Panc1 (cell line): ENCODE measurements around the gene MAIP1. TPM values are rescaled to one million over a fixed set of nuclear protein-coding genes. Genes with fewer than 3 reads are reported as not detected.

Source experiments
- ATAC-seq: fragments of 200-7000 bp; cut with Tn5 transposase; 2 replicates; pipeline ENCODE4 v1.9.1; 2020; ENCODE audit warnings: mild to moderate bottlenecking, moderate library complexity
- BruUV-seq: library from RNA; stranded (reverse); fragments of 400-500 nt; replicated peaks from 2 replicates; lab custom pipeline; 2021; lab: Mats Ljungman, UMichigan
- CTCF ChIA-PET: fragments of 300-600 bp; sonication (Branson Sonifier 250); formaldehyde crosslinking; loops from one replicate; lab custom pipeline; 2022; ENCODE audit warnings: antibody characterized with exemption; lab: Charles Lee
- POLR2A ChIA-PET: fragments of 300-600 bp; sonication (Branson Sonifier 250); formaldehyde crosslinking; loops from one replicate; lab custom pipeline; 2022; ENCODE audit warnings: antibody characterized with exemption; lab: Charles Lee
- DNase-seq: peaks from one replicate; pipeline ENCODE4 v3.0.0-alpha.2; 2010; ENCODE audit warnings: low read depth, low spot score
- H3K27ac ChIP-seq: 2 replicates; pipeline ENCODE4 v1.5.1; 2011; ENCODE audit warnings: mild to moderate bottlenecking, low read length, inconsistent platforms
- H3K27me3 ChIP-seq: fragments of 200-500 bp; sonication (Bioruptor generic); 2 replicates; pipeline ENCODE4 v1.6.0; 2014; ENCODE audit warnings: low read length, inconsistent platforms; ENCODE audit not compliant: control insufficient read depth, insufficient read depth
- H3K36me3 ChIP-seq: fragments of 200-500 bp; sonication (Bioruptor generic); 2 replicates; pipeline ENCODE4 v1.5.1; 2014; ENCODE audit warnings: inconsistent platforms, mild to moderate bottlenecking, low read length, moderate library complexity; ENCODE audit not compliant: control insufficient read depth, insufficient read depth
- H3K4me1 ChIP-seq: 2 replicates; pipeline ENCODE4 v1.5.1; 2011; ENCODE audit warnings: inconsistent platforms, mild to moderate bottlenecking, low read length, moderate library complexity; ENCODE audit not compliant: control insufficient read depth, insufficient read depth
- H3K4me3 ChIP-seq, 2 experiments: 2 replicates each; pipeline ENCODE4 v1.5.1; 2011 to 2012; ENCODE audit warnings: low read depth in 2 of 2, low read length in 2 of 2, mild to moderate bottlenecking in 2 of 2, inconsistent platforms in 1 of 2, moderate library complexity in 1 of 2
- H3K9me3 ChIP-seq: fragments of 200-500 bp; sonication (Bioruptor generic); 2 replicates; pipeline ENCODE4 v1.5.1; 2014; ENCODE audit warnings: low read depth, mild to moderate bottlenecking, inconsistent platforms, low read length, moderate library complexity; ENCODE audit not compliant: control insufficient read depth, insufficient read depth
- POLR2AphosphoS5 ChIP-seq: IDR thresholded peaks from 2 replicates; pipeline ENCODE4 v1.6.1; 2012; ENCODE audit warnings: mild to moderate bottlenecking, low read depth, low read length, moderate library complexity
- SIN3A ChIP-seq: IDR thresholded peaks from 2 replicates; pipeline ENCODE4 v1.6.1; 2012; ENCODE audit warnings: low read depth, mild to moderate bottlenecking, low read length, moderate library complexity, borderline replicate concordance; ENCODE audit not compliant: insufficient read depth
- TCF7L2 ChIP-seq: IDR thresholded peaks from 2 replicates; pipeline ENCODE4 v1.6.1; 2011; ENCODE audit warnings: mild to moderate bottlenecking, low read depth, low read length, inconsistent platforms
- in situ Hi-C: cut with HindIII; loops from 2 replicates; pipeline ENCODE4 v1.10.0; 2016; ENCODE audit warnings: low sequenced_read_pairs, low pct_unique_long_range_greater_than_20kb
- intact Hi-C: fragments of 100-400 bp; cut with micrococcal nuclease; formaldehyde crosslinking; loops from one replicate; pipeline ENCODE4 v1.10.0; 2022; ENCODE audit not compliant: unreplicated experiment
- total RNA-seq: library from RNA; stranded (reverse); gene quantifications from one replicate; pipeline ENCODE4 v1.2.1, GENCODE V29; 2021; ENCODE audit not compliant: unreplicated experiment
- TF ChIP-seq, protein P1 (sequence below): fragments of 450-650 bp; IDR thresholded peaks from 2 replicates; pipeline ENCODE4 v1.5.1; 2017; ENCODE audit warnings: mild to moderate bottlenecking
- TF ChIP-seq, protein P2 (sequence below), 2 experiments: IDR thresholded peaks; 2 replicates each; pipeline ENCODE4 v1.6.1; 2011 to 2012; ENCODE audit warnings: low read depth in 2 of 2, control low read depth in 1 of 2, low read length in 1 of 2, mild to moderate bottlenecking in 1 of 2, moderate library complexity in 1 of 2; ENCODE audit not compliant: insufficient read depth in 1 of 2

MAIP1 gene
- total RNA-seq, 1 experiment from 2014 or later = 20.9 TPM

DNA sequence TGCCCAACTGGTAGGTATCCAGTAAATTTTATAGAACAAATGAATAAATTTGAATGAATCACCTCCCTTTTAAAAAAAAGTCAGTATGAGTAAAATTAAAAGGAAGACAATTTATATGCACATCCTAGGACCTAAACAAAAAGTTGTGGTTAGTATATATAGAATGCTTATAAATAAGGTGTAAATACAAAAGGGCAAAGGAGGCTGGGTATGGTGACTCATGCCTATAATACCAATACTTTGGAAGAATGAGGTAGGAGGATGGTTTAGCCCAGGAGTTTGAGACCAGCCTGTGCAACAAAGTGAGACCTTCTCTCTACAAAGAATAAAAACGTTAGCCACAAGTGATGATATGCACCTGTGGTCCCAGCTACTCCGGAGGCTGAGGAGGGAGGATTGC lies 31.5 kb upstream of the MAIP1 start:
- ATAC-seq (no peak), DNase-seq (no peak)
- in situ Hi-C loops (no loop called here), intact Hi-C loops (no loop called here)
- H3K27ac ChIP-seq = no peak overlapping the region
- no peaks in the 10 kb centered on the region for H3K27me3 ChIP-seq
- H3K4me3 ChIP-seq = no peak overlapping the region
- ChIA-PET CTCF (no interaction called here), POLR2A (no interaction called here)
- peaks cover 16% of the 10 kb centered on the region; the same call in 1 of the 2 replicates for H3K4me1 ChIP-seq
- TF ChIP-seq POLR2AphosphoS5 (no peak), TCF7L2 (no peak), SIN3A (no peak)
- TF ChIP-seq, protein P1, sequence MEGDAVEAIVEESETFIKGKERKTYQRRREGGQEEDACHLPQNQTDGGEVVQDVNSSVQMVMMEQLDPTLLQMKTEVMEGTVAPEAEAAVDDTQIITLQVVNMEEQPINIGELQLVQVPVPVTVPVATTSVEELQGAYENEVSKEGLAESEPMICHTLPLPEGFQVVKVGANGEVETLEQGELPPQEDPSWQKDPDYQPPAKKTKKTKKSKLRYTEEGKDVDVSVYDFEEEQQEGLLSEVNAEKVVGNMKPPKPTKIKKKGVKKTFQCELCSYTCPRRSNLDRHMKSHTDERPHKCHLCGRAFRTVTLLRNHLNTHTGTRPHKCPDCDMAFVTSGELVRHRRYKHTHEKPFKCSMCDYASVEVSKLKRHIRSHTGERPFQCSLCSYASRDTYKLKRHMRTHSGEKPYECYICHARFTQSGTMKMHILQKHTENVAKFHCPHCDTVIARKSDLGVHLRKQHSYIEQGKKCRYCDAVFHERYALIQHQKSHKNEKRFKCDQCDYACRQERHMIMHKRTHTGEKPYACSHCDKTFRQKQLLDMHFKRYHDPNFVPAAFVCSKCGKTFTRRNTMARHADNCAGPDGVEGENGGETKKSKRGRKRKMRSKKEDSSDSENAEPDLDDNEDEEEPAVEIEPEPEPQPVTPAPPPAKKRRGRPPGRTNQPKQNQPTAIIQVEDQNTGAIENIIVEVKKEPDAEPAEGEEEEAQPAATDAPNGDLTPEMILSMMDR = no peak
- TF ChIP-seq, protein P2, sequence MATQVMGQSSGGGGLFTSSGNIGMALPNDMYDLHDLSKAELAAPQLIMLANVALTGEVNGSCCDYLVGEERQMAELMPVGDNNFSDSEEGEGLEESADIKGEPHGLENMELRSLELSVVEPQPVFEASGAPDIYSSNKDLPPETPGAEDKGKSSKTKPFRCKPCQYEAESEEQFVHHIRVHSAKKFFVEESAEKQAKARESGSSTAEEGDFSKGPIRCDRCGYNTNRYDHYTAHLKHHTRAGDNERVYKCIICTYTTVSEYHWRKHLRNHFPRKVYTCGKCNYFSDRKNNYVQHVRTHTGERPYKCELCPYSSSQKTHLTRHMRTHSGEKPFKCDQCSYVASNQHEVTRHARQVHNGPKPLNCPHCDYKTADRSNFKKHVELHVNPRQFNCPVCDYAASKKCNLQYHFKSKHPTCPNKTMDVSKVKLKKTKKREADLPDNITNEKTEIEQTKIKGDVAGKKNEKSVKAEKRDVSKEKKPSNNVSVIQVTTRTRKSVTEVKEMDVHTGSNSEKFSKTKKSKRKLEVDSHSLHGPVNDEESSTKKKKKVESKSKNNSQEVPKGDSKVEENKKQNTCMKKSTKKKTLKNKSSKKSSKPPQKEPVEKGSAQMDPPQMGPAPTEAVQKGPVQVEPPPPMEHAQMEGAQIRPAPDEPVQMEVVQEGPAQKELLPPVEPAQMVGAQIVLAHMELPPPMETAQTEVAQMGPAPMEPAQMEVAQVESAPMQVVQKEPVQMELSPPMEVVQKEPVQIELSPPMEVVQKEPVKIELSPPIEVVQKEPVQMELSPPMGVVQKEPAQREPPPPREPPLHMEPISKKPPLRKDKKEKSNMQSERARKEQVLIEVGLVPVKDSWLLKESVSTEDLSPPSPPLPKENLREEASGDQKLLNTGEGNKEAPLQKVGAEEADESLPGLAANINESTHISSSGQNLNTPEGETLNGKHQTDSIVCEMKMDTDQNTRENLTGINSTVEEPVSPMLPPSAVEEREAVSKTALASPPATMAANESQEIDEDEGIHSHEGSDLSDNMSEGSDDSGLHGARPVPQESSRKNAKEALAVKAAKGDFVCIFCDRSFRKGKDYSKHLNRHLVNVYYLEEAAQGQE (IDR thresholded peaks at IDR 0.05; ENCODE audit: insufficient read depth in 1 of 2, low read depth in 2 of 2, low read length in 1 of 2) = no peak
- peaks cover 19% of the 10 kb centered on the region; the same call in 1 of the 2 replicates for H3K36me3 ChIP-seq
- no TSS peak for BruUV-seq
- H3K9me3 ChIP-seq = no peaks in the 10 kb centered on the region

DNA sequence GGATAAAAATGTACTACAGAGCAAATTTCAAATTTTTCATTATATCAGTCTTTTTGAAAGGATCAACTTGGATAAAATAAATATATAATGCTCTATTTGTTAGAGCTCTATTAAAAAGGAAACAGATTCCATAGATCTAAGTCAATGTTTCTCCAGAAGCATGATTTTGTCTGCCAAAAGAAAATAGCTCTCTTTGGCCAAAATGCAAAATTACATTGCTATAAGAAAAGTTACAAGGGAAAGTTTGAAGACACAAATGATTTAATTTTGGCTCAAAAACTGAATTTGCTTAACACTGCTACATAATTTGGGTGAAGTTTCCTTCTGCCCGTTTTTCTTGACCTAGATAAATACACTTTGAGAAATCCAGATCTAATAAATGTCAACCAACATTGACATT lies 28.6 kb upstream of the MAIP1 start:
- H3K4me3 ChIP-seq = no peak overlapping the region
- BruUV-seq = no TSS peak
- peaks cover 19% of the 10 kb centered on the region; the same call in 1 of the 2 replicates for H3K36me3 ChIP-seq
- TF ChIP-seq POLR2AphosphoS5 = no peak
- TF ChIP-seq SIN3A = no peak
- TF ChIP-seq, protein P2 (IDR thresholded peaks at IDR 0.05; ENCODE audit: insufficient read depth in 1 of 2, low read depth in 2 of 2, low read length in 1 of 2) = no peak
- no peak for TF ChIP-seq TCF7L2
- TF ChIP-seq, protein P1 = no peak
- no peaks in the 10 kb centered on the region for H3K9me3 ChIP-seq
- no peak for ATAC-seq
- DNase-seq = no peak
- in situ Hi-C loops = no loop called here
- no peak overlapping the region for H3K27ac ChIP-seq
- intact Hi-C loops = no loop called here
- ChIA-PET POLR2A (no interaction called here), CTCF (no interaction called here)
- peaks cover 16% of the 10 kb centered on the region; the same call in 1 of the 2 replicates for H3K4me1 ChIP-seq
- no peaks in the 10 kb centered on the region for H3K27me3 ChIP-seq
